Mammary epithelial cell (primary cell): ENCODE results near the gene TKT.

Experiments
- EZH2 ChIP-seq: IDR thresholded peaks from 2 replicates; pipeline ENCODE4 v1.6.1; 2012; ENCODE audit warnings: low read length, inconsistent platforms, borderline replicate concordance
- TF ChIP-seq, protein P1 (sequence below), 2 donors: IDR thresholded peaks in 1 of 2; conservative IDR thresholded peaks in 1 of 2; 2 replicates each; pipeline ENCODE4 v1.5.1; 2011 to 2012; ENCODE audit warnings: inconsistent platforms in 2 of 2, low read length in 2 of 2, mild to moderate bottlenecking in 2 of 2, control low read depth in 1 of 2, low read depth in 1 of 2; ENCODE audit not compliant: insufficient read depth in 1 of 2; ENCODE audit errors: extremely low read depth in 1 of 2

DNA sequence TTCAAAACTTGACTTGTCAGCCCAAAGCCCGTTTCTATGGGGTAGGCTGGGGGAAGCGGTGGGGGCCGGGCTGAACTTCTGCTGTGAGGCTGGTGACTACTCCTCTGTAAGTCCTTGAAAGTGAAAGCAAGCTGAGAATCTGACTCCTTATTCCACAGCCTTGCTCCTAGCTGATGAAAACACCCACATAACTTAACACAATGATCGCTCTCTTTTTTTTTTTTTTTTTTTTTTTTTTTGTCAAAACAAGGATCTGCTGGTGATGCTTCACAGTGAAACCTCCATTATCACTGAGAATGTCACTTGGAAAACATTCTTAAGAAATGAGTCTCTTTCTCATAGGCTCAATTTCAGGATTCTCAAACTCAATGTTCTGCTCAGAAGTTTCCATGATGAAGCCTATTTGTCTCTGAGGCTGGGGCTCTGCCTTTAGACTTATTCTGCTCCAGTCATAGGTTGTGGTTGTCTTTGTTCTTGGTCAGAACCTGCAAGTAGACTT lies 31.4 kb upstream of the TKT start:
- no peak for TF ChIP-seq EZH2
- TF ChIP-seq, protein P1, sequence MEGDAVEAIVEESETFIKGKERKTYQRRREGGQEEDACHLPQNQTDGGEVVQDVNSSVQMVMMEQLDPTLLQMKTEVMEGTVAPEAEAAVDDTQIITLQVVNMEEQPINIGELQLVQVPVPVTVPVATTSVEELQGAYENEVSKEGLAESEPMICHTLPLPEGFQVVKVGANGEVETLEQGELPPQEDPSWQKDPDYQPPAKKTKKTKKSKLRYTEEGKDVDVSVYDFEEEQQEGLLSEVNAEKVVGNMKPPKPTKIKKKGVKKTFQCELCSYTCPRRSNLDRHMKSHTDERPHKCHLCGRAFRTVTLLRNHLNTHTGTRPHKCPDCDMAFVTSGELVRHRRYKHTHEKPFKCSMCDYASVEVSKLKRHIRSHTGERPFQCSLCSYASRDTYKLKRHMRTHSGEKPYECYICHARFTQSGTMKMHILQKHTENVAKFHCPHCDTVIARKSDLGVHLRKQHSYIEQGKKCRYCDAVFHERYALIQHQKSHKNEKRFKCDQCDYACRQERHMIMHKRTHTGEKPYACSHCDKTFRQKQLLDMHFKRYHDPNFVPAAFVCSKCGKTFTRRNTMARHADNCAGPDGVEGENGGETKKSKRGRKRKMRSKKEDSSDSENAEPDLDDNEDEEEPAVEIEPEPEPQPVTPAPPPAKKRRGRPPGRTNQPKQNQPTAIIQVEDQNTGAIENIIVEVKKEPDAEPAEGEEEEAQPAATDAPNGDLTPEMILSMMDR (conservative IDR thresholded peaks at IDR 0.05 in 1 of 2, IDR thresholded peaks at IDR 0.05 in 1 of 2; ENCODE audit: extremely low read depth in 1 of 2, insufficient read depth in 1 of 2, low read depth in 1 of 2, low read length in 2 of 2): no peak
